Gastroesophageal sphincter (tissue), 4 donors: ENCODE measurements around the gene OTOS. TPM values are rescaled to one million over a fixed set of nuclear protein-coding genes. Genes with fewer than 3 reads are reported as not detected.

ENCODE experiments used
- ATAC-seq: fragments of 150-250 bp; one replicate; pipeline ENCODE4 v1.9.1; 2016; ENCODE audit warnings: mild to moderate bottlenecking, moderate library complexity
- H3K27ac ChIP-seq, 4 donors: fragments of 200-600 bp; sonication (generic) in 3 of 4; 1 replicate in 3 of 4; 2 replicates in 1 of 4; pipeline ENCODE4 v1.5.1; 2016 to 2019
- H3K27me3 ChIP-seq: fragments of 200-600 bp; sonication (generic); one replicate; pipeline ENCODE4 v1.5.1; 2019
- H3K36me3 ChIP-seq, 2 donors: fragments of 200-600 bp; sonication (generic); one replicate each; pipeline ENCODE4 v1.5.1; 2019; ENCODE audit warnings: control low read depth in 1 of 2
- H3K4me1 ChIP-seq, 3 donors: fragments of 200-600 bp; sonication (generic); 1 replicate in 2 of 3; 2 replicates in 1 of 3; pipeline ENCODE4 v1.5.1; 2016 to 2019; ENCODE audit warnings: control low read depth in 2 of 3
- H3K4me3 ChIP-seq, 2 donors: fragments of 200-600 bp; sonication (generic); one replicate each; pipeline ENCODE4 v1.5.1; 2019; ENCODE audit warnings: mild to moderate bottlenecking in 1 of 2, moderate library complexity in 1 of 2
- H3K9me3 ChIP-seq, 3 donors: fragments of 200-600 bp; sonication (generic); one replicate each; pipeline ENCODE4 v1.5.1; 2017 to 2019; ENCODE audit warnings: control low read depth in 2 of 3
- CTCF ChIP-seq, 4 experiments: fragments of 200-600 bp in 2 of 4; fragments of 450-650 bp in 2 of 4; sonication (generic) in 1 of 4; IDR thresholded peaks; one replicate each; pipeline ENCODE4 v1.5.1; 2017 to 2019; ENCODE audit warnings: antibody characterized with exemption in 4 of 4, mild to moderate bottlenecking in 2 of 4, moderate library complexity in 2 of 4
- EP300 ChIP-seq: sonication (generic); formaldehyde crosslinking; IDR thresholded peaks from one replicate; pipeline ENCODE4 v1.6.1; 2017; ENCODE audit warnings: antibody characterized with exemption, mild to moderate bottlenecking
- POLR2A ChIP-seq, 2 donors: fragments of 450-650 bp; IDR thresholded peaks; one replicate each; pipeline ENCODE4 v1.6.1; 2017; ENCODE audit warnings: antibody characterized with exemption in 2 of 2, mild to moderate bottlenecking in 2 of 2, moderate library complexity in 1 of 2
- POLR2AphosphoS5 ChIP-seq: sonication (generic); formaldehyde crosslinking; IDR thresholded peaks from one replicate; pipeline ENCODE4 v1.6.1; 2017; ENCODE audit warnings: antibody characterized with exemption
- WGBS, 2 donors: methylation state at CpG; one replicate each; pipeline ENCODE4 v1.1.5; 2018; ENCODE audit warnings: low coverage in 1 of 2; 5-methylcytosine and 5-hydroxymethylcytosine counted together
- total RNA-seq, 4 donors: library from RNA; depleted of rRNA; stranded (reverse); fragments of >200 nt; gene quantifications; one replicate each; pipeline ENCODE4 v1.1.0, GENCODE V29; 2016

Gene OTOS
- total RNA-seq, 4 donors from 2014 or later = not detected

DNA sequence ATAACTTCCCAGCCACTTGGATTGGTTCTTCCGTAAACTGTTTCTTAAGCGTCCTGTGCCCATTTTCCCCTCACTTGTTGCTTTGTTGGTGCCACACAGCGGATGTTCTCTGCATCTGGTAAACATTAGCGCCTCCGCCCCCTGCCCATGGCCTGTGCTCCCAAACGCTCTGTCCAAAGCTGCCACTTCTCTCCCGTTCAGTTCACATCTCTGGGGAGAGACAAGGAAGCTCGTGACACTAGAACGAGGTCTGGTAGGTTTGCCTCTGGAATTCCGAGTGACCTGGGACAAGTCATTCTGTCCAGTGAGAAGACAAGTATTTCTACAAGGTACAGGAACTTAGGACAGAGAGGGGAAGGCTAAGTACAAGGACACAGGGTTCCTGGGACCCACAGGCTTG is 13.7 kb downstream of the OTOS start:
- Histone ChIP-seq H3K36me3 (peaks cover 0 to 62% of the 10 kb centered on the region in 2 donors), H3K27me3 (no peaks in the 10 kb centered on the region), H3K27ac (no peak overlapping the region), H3K9me3 (no peaks in the 10 kb centered on the region), H3K4me1 (no peaks in the 10 kb centered on the region), H3K4me3 (no peak overlapping the region)
- no peak for TF ChIP-seq POLR2A (IDR thresholded peaks at IDR 0.05)
- TF ChIP-seq EP300 = no peak
- no peak for TF ChIP-seq POLR2AphosphoS5
- no peak for TF ChIP-seq CTCF (IDR thresholded peaks at IDR 0.05)
- no peak for ATAC-seq
- 94% methylated on average over 9 of the region's 10 CpGs; no CpG with 5 or more reads in 1 of the 2 donors for WGBS, 2 donors

GRCh38 chr2:240125742-240126141 is 14.7 kb downstream of the OTOS start:
- Histone ChIP-seq H3K36me3 (peaks cover 0 to 52% of the 10 kb centered on the region in 2 donors), H3K27me3 (no peaks in the 10 kb centered on the region), H3K4me3 (no peak overlapping the region), H3K9me3 (no peaks in the 10 kb centered on the region), H3K27ac (no peak overlapping the region), H3K4me1 (no peaks in the 10 kb centered on the region)
- ATAC-seq = no peak
- TF ChIP-seq CTCF (IDR thresholded peaks at IDR 0.05) = no peak
- no peak for TF ChIP-seq POLR2A (IDR thresholded peaks at IDR 0.05)
- no peak for TF ChIP-seq POLR2AphosphoS5
- TF ChIP-seq EP300 = no peak
- WGBS, 2 donors = 92% methylated on average over 12 of the region's 14 CpGs; no CpG with 5 or more reads in 1 of the 2 donors

- Histone ChIP-seq H3K4me3 (no peak overlapping the region), H3K36me3 (peaks cover 0 to 41% of the 10 kb centered on the region in 2 donors), H3K4me1 (no peaks in the 10 kb centered on the region), H3K27me3 (no peaks in the 10 kb centered on the region), H3K27ac (no peak overlapping the region), H3K9me3 (no peaks in the 10 kb centered on the region)
- no CpG with 5 or more reads among the region's 8 CpGs for WGBS, 2 donors
- ATAC-seq = no peak
- TF ChIP-seq POLR2AphosphoS5 (no peak), EP300 (no peak), CTCF (IDR thresholded peaks at IDR 0.05) (no peak), POLR2A (IDR thresholded peaks at IDR 0.05) (no peak)
Measured at GRCh38 chr2:240124651-240125030, 15.8 kb downstream of the OTOS start.

DNA sequence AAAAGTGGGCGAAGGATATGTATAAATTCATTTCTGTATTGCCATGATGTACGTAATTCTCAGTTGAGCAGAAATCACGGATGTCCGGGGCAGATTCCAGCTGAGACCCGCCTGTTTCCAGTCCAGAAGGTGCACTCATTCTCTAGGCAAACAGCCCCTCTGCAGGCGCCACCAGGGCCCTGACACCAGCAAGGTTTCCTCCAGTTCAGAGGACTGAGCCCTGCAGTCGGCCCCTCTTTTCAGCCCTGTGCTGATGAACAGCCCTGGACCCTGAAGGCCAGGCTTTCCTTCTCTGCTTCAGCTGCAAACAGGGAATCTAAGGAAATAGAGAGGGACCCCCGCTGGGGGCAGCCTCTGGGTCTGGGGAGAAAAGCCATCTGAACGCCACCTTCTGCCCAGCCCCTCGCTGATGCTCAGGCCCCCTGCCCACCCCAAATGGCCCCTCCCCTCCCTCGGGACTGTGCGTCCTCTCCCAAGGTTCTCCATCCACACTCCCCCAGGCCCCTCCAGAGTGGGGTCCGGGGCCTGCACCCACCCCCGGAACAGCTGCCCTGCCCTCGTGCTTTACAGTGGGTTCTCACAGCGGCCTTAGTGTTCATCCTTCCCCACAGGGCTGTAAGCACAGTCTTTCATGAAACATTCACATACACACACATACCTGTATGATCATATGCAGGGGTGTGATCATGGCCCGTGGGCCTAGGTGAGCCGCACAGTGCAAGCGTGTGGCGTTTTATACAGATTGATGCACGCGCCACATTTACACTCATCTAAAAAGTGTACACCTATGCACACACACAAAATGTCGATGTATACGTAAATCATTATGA is 16.4 kb downstream of the OTOS start:
- no peak for ATAC-seq
- Histone ChIP-seq H3K4me3 (no peak overlapping the region), H3K4me1 (no peaks in the 10 kb centered on the region), H3K36me3 (peaks cover 0 to 35% of the 10 kb centered on the region in 2 donors), H3K27me3 (no peaks in the 10 kb centered on the region), H3K27ac (no peak overlapping the region), H3K9me3 (no peaks in the 10 kb centered on the region)
- TF ChIP-seq POLR2AphosphoS5 (no peak), POLR2A (IDR thresholded peaks at IDR 0.05) (no peak), CTCF (IDR thresholded peaks at IDR 0.05) (no peak), EP300 (no peak)
- WGBS, 2 donors = 91 to 97% methylated on average over 14 to 16 of the region's 24 CpGs

- H3K4me1 ChIP-seq = no peaks in the 10 kb centered on the region
- no peak for TF ChIP-seq POLR2AphosphoS5
- no peak for TF ChIP-seq POLR2A (IDR thresholded peaks at IDR 0.05)
- TF ChIP-seq EP300 = no peak
- TF ChIP-seq CTCF (IDR thresholded peaks at IDR 0.05) = no peak
- H3K9me3 ChIP-seq = peaks cover 0 to 3% (median 0%) of the 10 kb centered on the region in 3 donors
- no peak overlapping the region for H3K4me3 ChIP-seq
- H3K27ac ChIP-seq = no peak overlapping the region
- ATAC-seq = no peak
- H3K36me3 ChIP-seq = peaks cover 0 to 11% of the 10 kb centered on the region in 2 donors
- 56 to 75% methylated on average over 6 to 7 of the region's 11 CpGs for WGBS, 2 donors
- H3K27me3 ChIP-seq = no peaks in the 10 kb centered on the region
Measured at GRCh38 chr2:240121675-240122074, 18.8 kb downstream of the OTOS start.
